ENCODE data around the gene GATB.

Gene GATB

DNA sequence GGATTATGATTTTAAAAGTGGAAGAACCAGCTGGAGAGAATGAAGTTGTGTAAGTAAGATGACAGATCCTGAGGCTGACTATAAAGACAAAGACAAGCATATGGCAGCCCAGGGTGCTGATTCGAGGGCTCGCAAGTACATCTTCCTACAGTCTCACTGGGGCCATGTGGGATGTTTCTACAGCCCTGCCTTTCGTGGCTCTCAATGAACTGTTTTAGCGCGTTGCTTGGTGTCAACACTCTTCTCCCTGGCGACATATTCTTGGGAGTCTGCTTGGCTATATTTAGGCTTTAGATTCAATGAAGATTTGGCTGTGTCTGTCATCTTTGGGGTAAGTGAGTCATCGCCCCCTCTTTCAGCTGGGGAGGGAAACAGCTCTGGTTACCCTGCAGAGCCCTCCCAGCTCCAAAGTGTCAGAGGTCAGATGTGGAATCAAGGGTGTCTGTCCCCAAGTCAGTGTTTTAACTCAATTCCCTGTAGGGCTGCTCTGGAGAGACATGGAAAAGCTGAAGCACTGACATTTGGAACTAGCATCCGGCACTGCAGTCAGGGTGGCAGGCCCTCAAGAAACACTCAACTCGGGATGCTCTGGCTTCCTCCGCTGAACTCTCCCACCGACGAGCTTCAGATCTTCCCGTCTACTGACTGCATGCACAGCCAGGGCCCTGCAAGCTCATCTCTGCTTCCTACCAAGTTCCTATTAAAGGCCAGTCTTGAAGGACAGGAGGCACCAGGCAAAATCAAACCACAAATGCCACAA, 65.7 kb downstream of the GATB start:
- DNase-seq (ENCODE audit: low spot score) = no peak

DNA sequence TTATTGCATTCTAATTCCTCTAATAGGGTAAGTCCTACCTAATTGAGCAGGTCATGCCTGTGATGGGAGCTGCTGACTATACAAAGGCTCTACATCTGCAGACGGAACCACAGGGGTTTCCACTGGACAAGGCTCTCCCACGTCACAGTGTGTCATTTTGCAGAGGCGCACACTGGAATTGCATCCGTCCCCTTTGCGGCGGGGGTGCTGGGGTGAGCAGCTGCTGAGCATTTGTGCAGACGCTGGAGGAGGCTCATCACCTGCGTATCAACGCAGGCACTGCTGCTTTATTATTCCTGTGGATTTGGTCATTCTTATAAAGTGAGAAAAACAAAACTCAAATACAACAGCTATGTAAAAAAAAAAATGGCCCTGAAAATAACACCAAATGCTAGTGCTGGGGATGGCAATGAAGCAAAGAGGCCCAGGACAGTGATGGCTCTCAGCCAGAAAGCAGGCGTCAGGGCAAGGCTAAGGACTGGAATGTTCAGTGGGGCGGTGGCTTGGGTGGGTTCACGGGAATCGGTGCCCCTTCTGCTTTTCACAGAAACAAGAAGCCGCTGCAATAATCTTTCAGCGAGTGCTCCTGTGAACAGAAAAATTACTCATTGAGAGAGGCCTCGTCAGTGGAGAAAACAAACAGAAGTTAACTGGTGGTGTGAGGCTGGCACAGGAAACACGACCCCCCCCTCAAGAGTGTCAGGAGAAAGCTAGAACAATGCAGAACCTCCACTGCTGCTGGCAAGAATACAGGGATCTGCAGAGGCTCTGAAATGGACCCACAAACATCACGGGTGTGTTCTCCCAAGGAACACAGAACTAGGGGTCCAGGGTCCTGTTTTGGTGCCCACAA, 67.8 kb downstream of the GATB start:
- DNase-seq (ENCODE audit: low spot score) = no peak

DNA sequence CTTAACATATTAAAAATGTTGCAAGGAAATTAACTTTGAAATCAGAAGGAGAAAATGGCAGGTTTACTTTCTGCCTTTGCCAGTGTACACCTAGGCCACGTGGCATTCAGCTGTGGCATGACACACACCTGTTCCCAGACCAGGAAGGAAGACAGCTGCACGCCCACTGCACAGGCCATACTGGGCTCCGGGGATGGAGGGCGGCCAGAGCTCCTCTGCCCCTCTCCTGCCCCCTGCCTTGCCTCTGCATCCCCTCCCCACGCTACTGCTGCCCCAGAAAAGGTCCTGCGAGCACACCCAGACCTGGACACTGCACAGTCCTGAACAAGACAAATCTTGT, 68.4 kb downstream of the GATB start:
- no peak for DNase-seq (ENCODE audit: low spot score)

DNA sequence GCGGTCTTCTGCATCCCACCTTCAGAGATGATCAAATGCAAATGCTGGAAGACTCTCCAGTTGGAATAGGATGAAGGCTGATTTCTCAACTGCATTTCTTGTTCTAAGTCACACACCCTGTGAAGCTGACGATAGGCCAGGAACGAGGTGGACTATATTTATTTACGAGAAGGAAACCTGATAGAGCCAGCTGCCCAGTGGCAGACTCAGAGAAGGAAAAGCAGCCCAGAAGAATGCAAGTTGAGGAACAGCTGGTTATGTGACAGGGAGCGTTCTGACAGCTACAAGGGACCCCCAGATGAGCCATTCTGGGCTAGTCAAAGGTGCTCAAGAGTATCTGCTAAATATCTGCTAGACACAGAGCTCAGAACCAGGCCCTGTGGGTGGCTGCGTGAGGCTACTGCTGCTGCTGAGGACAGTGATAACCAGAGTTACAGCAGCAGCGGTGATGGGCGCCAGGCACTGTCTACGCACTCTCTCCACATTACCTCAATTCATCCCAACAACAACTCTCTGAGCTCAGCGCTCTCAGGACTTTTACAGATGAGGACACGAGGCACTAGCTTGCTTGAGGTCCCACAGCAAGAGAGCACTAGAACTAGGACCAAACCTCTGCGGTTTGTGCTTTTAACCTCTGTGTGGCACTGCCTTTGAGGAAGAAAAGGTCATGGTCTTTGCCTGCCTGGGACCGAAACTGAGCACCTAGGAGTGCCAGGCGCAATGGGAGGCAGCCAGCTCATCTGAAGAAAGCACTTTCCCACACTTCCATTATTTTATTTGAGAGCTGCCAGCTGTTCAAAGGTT, 69.0 kb downstream of the GATB start:
- DNase-seq (ENCODE audit: low spot score) = no peak

DNA sequence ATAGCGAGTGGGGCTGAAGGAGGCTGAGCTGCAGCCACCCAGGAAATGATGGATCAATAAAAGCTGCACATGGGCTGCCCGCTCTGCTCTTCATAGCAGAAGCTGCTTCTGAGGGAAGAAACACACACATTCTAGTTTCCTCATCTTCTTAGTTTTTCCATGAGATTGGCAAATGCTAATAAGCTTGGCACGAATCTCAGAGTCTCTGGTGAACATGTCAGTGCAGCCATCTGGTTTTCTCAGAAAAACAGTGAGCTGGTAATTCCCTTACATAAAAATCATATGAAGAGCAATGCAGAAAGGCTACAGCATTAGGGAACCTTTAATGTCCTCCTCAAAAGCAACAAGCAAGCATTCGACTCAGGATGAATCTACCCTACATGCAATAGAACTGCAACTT, 69.9 kb downstream of the GATB start:
- DNase-seq (ENCODE audit: low spot score) = no peak

DNA sequence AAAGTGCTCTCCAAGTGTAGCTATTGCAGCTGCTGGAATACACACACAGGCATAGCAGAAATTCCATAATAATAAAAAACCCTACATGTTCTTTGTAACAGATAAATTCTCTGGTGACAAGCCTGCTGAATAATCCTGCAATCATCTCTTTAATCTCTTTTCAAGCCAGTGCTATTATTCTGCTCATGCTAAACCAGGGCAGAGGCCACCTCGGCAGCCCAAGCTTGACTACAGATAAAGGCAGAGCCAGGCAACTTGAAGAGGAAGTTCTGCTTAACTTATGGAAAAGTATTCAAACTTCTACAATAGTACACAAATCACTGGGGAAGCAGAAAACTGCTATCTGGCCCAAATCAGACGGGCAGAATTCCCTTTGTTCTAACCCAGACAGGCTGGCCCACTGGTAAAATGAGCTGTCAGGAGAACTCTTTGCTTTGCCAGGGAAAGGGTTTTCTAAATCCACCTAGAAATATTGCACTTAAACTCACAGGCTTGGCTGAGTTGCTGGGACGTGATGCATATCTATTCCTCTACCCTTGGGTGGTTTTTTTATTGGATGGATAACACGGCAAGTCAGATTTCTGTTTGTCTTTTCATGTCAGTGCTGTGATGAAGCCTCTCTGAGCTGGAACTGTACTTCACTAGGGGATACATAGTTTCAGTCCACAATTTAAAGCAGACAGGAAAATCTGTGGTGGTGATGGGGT, 70.5 kb downstream of the GATB start:
- no peak for DNase-seq (ENCODE audit: low spot score)

DNA sequence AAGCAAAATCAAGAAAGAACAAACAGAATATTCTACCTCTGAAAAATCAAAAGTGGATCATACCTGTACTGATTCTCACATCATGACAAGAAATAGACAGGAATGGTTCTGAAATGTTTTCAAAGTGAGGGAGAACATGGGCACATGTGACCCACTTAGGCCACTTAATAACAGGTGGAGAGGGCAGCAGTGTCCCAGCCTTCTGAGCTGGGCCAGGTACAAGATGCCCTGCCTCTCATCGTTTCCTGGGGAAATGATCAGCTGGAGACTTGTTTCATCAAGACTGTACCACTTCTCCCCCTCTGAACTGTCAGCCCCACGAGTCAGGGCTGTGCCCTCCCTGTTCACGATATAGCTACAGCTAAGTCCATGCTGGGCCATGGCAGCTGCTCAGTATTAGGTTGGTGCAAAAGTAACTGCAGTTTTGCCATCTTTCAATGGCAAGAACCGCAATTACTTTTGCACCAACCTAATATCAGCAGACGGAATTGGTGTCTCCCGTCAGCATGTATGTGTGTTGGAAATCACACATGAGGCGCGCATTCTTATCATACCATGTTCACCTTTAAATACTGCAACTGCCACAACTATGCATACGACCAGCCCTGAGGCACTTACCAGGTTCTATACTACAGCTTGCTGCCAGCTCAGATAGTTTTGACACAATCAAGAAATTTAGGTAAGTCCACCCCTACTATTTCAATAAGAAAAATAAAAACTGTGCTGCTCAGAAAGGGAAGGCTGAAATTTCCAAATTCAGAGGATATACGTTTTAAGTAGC, 71.4 kb downstream of the GATB start:
- DNase-seq (ENCODE audit: low spot score) = no peak

DNA sequence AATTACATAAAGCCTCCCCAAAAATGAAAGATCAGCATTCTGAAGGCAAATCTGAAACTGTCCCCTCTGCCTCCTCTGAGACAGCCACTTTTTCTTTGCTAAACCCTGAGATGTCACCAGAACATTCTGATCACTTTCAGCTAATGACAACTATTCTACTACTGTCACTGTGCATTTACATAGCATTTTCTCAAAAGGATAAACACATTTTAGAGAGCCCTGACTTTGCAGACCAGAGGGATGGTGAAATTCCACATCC, 72.1 kb downstream of the GATB start:
- DNase-seq (ENCODE audit: low spot score) = no peak

DNA sequence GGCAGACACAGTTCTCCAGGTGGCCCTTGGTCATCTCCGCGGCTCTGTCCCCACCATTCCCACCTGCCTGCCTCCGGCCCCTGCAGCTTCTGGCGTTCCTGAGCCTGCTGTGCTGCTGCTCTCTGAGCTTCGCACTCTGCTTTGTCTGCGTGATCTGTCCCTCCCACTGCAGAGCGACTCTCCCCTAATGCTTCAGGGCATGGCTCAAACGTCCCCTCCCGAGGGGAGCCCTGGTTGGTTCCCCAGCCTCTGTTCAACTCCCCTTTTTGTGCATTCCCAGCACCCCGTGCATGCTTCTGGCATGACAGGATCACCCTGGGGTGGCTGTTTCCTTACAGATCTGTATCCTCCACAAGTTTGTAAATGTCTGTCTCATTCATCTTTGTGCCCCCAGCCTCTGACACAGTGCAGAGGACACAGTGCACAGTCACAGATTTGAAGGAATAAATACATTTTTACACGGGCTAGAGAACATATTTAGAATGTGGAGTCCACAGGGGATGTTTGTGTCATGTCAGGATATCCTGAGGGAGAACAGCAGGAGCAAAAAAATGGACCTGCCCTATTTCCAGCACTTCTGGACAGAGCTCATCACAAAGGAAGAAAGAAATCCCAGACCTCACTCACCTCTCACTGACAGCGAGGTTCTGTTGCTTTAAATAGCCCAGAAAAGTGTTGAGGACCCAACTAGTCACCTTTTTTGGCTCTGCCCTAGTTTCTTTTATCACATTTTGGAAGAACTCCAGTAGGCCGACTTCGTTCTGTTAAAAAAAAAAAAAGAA, 72.6 kb downstream of the GATB start:
- no peak for DNase-seq (ENCODE audit: low spot score)

DNA sequence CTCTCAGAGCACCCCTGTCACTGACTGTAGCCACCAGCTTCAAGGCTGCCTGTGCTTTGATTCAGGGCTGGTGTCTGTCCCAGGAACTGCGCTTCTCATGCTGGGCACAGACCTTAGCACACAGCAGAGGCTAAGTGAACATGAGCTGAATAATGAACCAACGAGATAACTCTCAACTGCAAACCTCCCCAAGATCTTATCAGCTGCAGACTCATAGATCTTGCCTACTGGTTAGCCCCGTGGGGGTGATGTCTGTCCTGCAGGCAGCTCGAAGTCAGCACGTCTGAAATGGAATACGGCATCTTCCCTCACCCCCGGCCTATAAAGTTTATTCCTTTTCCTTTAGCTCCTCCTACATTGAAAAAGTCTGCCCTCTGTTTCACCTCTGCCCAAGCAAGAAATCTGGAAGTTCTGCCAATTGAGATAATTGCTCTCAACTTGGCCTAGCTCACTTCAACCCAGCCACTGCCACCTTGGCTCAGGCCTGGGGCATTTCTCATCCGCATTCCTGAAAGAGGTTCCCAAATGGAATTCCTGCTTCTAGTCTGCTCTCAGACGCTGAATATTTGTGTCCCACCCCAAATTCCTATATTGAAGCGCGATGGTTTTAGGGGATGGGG, 73.7 kb downstream of the GATB start:
- no peak for DNase-seq (ENCODE audit: low spot score)

DNA sequence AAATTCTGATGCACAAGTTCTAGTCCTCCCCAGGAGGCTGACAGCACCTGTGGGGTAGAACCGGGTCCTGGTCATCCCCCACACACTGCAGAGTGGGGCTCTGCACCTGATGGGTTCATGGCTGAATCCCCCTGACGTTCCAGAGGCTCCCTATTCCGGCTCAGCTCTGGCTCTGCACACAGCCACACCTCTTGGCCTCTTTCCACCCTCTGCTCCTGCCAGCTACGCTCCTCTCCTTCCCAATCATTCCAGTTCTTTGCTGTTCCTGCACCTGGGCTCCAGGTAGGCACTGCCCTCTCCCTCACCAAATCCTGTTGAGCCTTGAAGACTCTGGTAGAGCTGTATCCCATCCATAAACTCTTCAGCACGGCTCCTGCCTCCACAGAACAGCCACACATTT, 75.5 kb downstream of the GATB start:
- DNase-seq (ENCODE audit: low spot score) = no peak

DNA sequence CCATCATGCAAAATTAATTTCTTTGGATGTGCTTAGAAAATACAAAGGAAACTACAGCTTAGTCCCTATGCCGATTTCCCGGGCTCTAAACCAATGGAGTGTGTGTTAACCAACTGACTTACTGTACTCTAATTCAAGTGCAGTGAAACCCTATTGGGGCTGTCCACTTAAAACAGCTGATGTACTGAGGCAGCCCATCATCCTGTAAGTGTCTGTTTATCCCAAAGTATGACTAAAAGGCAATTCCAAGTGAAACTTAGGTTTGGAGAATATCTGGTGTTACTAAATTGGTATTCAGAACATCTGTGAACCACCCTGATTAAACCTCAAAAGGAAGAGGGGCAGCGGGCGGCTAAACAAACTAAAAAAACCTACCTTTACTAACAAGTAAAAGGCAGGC, 79.7 kb downstream of the GATB start:
- DNase-seq (ENCODE audit: low spot score) = no peak

DNA sequence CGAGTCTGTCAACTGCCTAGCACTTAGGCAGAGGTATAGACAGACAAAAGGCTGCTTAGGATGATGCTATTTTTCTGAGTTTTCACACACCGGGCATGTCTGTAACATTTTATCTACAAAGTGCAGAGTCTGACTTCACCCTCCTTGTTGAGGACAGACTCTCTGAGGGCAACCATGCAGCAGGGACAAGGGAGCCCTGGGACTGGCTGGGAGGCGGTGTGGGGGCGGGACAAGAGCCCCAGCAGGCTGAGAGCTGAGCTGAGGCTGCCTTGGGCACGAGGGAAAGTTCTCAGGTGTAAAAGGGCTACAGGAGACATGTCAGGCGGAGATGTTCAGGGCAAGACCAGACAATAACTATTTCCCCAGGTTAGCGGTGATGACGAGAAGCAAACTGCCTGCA, 81.6 kb downstream of the GATB start:
- DNase-seq (ENCODE audit: low spot score) = no peak

DNA sequence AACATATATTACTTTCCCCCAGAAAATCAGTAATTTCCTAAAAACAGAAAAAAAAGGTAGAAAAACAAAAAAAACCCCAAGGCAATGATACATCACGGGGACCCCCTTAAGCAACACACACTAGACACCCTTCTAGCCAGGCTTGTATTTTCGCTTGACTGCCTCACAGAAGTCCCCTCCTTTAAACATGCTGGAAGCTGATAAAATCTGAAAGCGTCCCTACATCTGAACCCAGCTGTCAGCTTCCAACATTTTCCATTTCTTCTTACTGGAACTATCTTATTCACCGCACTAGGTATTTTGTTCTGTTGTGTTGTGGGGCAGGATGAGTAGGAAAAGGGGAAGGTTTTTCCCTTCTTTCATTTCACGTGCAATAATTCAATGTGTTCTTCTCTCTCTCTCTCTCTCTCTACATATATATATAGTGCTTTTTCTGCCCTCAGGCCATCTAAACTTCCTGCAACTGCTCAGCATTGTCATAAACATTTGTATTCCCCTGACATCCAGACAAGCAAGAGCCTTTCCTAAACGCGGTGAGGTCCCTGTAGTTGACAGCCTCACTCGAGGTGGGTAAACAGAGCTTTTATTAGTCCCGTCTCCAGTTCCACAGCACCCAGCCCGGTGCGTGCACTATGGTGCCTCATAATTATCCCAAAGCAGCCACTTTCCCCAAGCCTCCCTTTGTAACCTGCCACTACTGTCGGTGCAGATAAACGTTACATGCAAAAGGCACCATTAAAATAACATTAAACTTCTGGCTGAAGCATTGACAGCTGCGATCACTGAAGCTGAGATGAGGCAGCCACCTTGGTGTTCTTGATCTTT, 82.5 kb downstream of the GATB start:
- no peak for DNase-seq (ENCODE audit: low spot score)

DNA sequence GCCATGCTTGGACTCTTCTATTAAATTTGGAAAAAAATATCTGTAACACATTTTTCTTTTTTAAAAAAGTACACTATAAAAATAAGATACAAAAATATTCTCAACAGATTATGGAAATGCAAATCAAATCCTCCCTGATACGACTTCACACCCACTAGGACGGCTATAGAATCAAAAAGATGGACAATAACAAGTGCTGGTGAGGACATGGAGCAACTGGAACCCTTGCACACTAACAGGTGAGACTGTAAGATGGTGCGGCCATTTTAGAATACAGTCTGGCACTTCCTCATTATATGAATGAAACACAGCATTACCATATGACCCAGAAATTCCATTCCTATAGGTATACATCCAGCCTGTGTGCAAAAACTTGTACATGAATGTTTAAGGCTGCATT, 83.6 kb downstream of the GATB start:
- no peak for DNase-seq (ENCODE audit: low spot score)

DNA sequence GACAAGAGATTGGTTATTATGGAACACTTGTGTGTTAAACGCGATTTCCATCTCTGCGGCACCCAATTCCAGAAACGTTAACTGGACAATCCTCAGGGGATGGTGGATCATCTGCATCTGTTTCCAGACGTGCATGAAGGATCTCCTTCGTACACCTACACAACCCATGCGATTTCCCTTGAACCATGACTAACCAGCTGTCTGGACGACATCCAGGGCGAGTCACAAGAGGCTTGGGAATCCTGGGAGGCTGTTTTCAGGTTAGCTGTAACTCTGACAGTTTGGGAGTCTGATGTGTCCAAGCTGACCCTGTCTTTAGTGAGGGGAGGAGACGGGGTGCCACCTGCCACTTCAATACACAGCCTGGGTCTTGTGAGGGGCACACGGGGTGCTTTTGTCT, 84.5 kb downstream of the GATB start:
- DNase-seq (ENCODE audit: low spot score) = no peak

DNA sequence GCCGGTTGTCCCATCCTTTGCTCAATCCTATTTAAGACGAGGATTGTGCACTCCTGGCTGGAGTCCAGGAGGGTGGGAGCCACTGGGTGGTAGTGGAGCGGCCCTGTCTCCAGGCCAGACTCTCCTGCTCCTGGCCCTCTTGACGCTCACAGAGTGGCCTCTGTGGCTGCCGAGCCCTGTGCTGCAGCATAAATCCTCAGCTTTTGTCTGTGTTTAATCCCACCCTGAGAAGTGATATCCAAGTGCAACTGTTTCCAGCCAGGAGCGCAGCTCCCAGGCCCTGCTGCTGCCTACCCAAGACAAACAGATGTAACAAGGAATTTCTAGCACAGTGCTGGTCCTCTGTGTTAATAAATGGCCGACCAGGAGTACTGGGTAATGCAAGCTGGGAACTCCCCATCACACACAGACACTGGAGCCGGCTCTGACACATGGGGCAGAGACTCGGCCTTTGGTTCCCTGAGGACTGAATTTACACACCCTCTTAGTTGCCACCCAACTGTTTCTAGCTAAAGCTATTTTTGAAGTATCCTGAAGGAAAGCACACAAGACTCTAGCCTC, 85.3 kb downstream of the GATB start:
- DNase-seq (ENCODE audit: low spot score) = no peak

DNA sequence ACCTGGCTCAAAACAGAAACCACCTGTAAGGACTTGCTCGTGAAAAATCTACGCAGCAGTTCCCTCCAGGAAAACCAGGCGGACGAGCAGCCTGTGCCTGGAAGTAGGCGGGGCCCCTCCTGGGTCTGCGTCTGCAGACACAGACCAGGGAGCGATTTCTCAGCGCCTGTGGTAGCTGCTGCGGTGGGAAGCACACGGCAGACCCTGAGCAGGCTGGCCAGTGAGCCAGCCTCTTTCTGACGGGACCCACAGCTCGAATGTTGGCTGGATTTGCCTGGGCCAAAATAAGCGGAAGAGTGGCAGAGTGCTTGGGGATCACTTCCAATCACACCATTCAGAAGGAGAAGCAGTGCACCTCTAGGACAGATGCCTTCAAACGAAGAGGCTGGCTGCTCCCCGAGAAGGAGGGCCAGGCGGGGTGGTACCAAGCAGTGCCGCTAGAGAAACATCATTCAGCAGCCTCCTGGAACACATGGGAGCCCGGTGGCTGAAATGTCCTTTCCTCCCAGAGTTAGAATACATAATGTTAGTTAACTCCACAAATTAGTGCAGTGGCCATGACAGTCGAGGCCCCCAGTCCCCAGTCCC, 85.9 kb downstream of the GATB start:
- DNase-seq (ENCODE audit: low spot score) = no peak
